ENCODE data around the gene SERPINA5.
"Not testable (repeated sequence)": the region's sequence is repeated elsewhere in the genome, so short reads cannot be mapped to it uniquely, and the experiment has no call there.

SERPINA5 gene

DNA sequence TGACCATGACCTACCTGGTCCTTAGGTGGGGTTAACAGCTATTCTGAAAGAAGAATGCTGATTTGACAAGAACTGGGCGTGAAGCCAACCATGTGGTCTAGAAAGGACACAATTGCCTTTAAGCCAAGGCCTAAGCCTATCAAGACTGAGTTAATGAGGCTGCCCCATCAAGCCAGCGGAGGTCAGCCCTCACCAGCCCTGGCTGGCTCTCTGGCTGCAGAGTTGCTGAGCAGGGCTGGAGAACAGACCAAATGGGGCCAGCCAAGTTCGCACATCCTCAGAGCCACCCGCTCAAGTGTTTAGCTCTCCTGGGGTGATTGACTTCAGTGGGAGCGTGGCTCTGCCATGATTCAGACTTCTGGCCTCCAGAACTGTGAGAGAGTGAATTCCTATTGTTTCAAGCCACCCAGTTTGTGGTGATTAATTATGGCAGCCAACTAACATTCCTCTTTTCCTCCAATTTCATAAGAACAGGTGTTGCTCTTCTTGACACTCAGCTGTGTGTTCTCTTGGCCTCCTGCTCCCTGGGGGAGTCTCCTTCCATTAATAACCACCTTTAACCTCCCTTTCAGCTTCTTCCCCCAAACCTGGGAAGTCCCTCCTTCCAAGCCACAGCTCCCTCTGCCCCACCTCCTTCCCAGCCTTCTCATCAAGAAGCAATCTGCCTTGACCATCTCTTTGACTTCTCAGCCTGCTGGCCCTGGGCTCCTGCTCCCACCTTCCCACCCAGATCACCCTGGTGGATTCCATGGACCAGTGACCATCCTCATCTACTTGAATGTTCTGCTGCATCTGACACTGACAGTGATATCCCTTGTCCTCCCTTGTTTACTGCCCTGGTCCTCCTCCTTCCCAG is 5.3 kb upstream of the SERPINA5 start:
- no peak for DNase-seq

DNA sequence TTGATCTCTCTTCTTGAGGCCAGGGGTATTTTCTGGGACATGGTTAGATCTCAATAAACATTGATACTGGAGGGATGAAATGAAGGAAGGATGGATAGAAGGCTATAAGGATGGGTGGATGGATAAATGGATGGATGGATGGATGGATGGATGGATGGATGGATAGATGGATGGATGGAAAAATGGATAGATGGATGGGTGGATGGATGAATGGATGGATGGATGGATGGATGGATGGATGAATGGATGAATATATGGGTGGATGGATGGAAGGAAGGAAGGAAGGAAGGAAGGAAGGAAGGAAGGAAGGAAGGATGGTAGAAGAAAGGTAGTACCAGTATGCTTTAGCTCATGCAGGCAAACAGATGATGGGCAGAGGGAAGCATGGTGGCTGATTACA is 3.8 kb upstream of the SERPINA5 start:
- not testable (repeated sequence) for DNase-seq

DNA sequence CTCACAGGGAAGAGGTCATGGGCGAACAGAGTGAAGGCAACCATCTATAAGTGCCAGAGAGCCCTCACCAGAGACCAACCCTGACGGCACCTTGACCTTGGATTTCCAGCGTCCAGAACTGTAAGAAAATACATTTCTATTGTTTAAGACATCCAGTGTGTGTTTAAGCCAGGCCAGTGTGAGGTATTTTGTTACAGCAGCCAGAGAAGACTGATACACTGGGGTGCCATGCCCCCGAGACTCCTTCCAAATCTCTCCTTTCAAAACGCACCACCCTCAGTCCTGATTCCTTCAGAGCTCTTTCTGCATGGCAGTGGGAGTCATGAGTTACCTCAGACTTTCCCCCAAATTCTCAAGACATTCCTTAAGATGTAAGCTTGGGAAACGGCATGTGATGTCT is 2.5 kb upstream of the SERPINA5 start:
- no peak for DNase-seq

DNA sequence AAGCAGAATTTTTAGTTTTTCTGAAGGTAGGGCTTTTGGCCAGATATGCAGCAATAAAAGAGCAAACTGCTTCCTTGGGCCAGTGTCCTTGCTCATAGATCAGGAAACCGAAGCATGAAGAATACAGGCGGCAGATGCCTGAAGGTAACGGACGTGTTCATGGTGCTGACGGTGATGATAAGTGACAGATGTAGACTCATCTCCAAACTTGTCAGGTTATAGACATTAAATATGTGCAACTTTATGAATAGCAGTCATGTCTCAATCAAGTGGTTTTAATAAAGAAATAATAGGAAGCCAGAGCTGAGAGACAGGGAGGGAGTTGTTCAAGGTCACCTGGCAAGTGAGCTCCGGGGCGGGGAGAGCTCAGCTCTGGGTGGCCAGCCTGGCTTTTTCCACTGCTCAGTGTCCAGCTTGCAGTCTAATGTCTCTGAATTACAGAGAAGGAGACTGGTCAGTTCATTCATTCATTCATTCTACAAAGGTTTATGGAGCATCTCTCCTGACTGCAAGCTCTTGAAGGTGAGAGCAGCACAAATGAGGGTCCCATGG is 1.0 kb downstream of the SERPINA5 start:
- no peak for DNase-seq

DNA sequence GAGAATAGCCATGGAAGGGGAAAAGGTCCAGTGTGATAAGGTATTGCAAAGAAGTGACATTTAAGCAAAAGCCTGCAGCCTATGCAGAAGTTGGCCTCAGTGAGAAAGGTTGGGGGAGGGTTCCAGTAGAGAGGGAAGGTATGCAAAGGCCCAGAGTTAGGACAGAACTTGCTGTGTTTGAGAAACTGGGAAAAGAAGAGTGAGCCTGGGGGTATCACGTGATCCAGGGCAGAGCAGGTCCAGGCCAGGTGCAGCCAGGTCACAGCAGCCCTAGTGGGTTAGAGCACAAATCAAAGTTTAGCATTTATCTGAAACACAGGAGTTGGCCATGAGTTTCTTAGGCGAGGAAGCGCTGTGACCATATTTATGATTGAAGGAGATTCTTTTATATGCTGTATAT is 1.6 kb downstream of the SERPINA5 start:
- DNase-seq, result no peak

DNA sequence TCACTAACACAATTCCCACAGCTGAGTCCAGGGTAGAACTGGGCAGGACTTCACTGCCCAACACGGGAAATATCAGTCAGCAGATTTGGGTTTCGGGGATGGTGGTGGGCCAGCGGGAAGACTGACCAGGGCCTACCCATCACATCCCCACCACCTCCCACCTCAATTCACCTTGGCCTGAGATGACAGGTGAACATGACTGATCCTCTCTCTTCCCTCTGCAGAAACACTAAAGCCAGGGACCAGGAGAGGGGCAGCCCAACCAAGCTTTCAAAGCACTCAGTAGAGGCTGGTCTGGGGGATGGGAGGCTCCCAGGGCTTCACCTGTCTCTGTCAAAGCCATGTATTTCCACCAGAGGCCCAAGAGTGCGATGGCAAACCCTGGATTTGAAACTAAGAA is 2.3 kb downstream of the SERPINA5 start:
- no peak for DNase-seq

DNA sequence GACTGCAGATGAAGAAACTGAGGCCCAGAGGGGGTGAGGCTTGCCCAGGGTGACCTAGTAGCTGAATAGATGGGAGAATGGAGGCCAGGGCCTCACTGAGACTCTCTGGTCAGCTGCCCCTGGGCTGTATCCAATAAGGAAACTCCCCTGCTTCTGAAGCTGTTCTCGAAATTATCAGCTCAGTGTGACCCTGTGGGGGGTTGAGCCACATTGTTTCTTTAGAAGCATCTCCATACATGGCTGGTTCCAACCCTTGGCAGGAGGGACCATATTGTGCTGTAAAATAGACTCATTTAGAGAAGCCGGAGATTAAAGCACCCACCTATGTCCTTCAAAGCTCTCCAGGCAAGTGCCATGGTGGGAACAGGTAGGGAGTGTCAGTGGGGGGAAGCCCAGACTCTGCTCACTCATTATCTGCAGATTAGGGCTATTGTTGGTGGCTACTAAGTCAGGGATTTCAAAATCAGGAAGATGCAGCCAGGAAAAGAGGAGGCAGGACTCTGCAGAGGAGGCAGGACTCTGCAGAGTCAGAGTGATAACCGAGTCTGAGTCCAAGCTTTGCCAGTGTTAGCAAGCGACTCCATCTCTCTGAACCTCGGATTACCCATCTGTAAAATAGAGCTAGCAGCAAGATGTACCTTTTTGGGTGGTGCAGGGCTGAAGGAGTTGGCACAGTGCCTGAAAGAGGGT is 3.5 kb downstream of the SERPINA5 start:
- no peak for DNase-seq

DNA sequence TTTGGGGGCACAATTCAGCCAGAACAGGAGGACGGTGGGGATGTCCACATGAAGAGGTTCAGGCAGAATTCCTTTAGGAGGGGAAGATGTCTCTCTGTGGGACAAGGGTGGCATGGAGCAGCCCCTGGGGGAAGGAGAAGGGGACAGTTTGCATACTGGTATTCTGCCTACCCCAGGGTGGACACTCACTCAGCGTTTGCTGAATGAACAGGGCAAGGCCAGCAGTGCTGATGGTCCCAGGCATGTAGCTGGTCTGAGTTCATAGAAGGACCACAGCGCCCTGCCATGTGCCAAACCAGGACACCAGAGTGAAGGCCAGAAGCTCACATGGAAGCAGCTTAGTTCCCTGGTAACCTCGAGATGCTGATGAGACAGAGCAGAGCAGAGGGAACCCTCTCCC is 5.4 kb downstream of the SERPINA5 start:
- no peak for DNase-seq

DNA sequence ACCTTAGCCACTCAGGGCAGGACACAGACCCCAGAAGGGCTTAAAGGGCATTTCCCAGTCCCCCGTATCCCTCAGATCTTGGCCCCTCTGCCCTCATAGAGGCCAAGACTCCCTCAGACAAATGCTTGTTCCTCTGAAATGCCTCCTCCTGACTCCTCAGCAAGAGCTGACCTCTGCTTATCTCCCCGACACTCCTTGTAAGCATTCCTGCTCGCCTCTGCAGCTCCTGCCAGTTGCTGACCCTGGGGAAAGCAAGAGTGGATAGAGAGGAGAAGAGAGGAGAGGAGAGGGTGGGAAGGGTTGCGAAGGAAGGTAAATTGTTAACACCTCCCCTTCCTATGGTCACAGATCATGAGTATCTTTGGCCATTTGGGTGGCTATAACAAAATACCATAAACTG is 7.1 kb downstream of the SERPINA5 start:
- DNase-seq, result no peak

DNA sequence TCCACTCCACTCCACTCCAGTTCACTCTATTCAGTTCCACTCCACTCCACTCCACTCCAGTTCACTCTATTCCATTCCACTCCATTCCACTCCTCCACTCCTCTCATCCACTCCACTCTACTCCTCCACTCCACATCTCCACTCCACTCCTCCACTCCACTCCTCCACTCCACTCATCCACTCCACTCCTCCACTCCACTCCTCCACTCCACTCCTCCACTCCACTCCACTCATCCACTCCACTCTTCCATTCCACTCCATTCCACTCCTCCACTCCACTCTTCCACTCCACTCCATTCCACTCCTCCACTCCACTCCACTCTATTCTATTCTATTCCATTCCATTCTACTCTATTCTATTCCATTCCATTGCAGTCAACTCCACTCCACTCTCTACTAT is 9.8 kb downstream of the SERPINA5 start:
- DNase-seq, result no peak

DNA sequence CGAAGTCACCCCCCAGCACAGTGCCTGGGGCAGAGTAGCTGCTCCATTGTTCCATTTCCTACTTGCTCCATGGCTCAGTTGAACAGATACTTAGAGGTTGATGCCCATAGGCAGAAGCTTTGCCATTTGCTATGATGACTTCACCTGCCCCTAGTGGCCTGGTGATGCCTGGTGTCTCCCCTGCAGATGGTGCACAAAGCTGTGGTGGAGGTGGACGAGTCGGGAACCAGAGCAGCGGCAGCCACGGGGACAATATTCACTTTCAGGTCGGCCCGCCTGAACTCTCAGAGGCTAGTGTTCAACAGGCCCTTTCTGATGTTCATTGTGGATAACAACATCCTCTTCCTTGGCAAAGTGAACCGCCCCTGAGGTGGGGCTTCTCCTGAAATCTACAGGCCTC is 10.6 kb downstream of the SERPINA5 start:
- DNase-seq, result no peak

DNA sequence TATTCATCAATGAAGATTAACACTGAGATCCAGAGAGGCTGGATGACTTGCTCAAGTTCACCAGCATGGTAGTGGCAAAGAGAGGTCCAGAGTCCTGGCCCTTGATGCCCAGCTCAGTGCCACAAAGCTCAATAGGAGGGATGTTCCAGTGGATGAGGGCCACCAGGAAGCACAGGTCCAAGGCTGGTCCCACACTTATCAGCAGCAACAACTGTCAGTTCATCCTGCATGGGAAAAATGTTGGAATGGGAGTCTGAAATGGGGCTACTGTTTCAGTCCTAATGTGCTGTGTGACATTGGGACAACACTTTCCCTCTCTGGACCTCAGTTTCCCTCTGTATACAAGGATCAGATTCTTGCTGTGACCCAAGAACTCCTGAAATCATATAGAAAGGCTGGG is 11.2 kb downstream of the SERPINA5 start:
- no peak for DNase-seq

DNA sequence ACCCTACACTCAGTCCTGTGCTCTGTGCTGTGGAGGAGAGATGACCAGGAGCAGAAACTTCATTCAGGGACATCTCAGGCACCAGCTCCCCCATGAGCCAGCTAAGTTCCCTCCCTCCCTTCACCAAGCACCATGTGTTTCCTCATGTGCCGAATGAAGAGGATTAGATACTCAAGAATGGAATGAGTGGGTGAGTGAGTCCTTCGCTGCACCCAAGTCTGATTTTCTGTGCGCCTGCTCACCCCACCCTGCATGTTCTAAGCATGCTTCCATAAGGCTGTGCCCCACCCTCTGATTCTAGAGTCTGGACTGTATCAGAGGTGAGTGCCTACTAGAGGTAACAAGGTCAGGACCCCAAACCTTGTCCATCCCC is 12.1 kb downstream of the SERPINA5 start:
- DNase-seq, result no peak

DNA sequence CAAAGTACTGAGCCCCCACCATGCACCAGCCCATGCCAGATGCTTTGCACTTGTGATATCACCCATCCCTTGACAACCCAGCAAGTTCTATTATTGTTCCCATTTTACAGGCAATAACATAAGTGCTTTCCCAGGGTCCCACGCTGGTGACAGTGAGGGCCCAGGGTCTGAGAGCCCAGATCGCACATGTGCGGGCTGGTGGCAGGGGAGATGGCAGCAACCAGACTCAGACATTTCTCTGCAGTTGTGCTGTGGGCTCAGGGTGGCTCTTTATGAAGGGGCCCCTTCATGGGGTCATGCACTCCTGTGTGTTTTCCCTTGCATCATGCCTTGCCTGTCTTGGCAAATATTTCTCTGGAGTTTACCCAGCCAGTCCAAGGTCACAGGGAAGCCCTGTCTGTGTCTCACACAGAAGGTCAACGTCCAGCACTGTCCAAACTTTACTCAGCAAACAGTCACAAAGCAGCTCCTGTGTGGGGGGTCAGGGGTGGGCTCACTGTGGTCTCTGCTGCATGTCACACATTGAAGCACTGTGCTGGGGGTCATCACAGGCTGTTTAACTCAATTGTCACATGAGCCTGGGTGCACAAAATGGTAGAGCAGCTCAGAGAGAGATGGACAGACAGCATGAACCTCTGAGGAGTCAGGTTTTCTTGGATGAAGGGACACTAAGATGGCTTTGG is 12.7 kb downstream of the SERPINA5 start:
- DNase-seq, result no peak

DNA sequence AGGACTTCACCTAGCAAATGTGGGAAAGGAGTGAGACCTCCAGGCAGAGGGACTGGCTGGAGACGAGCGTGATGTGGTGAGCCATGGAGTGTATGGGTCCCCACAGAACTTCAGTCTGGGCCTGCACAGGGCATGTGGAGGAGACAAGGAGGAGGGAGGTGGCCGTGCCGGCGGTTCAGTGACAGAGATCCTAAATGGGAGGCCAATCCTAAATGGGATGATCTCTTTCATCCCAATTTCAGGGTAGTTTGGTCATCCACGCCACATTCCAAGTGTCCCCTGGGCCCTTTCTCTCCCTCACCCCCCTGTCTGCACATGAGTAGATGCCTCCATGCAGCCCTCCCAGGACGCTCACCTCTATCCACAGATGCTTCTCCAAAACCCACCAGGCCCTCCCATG is 13.2 kb downstream of the SERPINA5 start:
- no peak for DNase-seq

DNA sequence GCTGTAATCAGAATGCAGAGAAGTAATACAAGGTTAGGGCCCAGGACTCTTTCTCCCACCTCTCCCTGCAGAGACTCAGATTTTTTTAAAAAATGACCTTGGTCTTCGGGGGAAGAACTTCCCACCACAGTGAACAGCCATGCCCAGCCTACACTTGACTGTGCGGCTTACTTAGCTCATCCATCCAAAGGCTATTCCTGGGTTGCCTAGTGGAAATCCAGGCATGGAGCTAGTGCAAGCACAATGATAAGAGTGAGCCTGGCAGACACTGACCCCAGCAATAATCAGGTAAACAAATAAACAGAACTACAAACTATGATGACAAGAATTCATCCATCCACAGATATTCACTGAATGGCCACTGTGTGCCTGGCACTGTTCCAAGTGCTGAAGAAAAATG is 14.7 kb downstream of the SERPINA5 start:
- no peak for DNase-seq

DNA sequence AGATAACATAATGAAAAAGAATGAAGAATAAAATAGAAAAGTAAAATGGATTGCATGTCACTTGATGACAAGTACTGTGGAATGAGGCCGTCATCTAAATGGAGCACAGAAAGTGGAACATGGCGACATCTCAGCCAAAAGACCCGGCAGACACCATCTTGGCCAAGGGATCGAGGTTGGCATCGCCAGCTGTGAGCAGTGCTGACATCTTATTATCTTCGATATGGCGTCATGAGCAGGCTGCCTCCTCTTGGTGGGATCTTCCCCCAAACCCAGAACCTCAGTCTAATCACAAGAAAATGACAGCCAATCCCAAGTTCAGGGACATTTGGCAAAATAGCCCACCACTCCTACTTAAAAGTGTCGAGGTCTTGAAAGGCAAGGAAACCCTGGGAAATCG is 15.1 kb downstream of the SERPINA5 start:
- no peak for DNase-seq

DNA sequence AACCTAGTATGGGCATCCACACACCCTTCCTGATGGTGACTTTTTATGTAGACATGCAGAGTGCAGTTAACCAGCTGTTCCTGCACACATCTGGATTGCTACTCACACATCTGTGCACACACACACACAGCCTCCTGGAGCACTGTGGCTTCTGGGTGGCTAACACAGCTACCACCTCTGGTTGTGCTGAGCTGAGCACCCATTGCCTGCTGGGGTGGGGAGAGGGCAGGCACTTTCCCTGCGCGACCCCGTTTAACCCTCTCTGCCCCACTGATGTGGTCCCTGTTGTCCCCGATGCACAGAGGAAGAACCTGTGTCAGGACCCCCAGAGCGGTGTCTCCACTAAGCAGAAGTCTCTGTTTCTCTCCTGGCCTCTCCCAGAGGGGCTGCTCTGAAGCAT is 16.6 kb downstream of the SERPINA5 start:
- DNase-seq, result no peak

DNA sequence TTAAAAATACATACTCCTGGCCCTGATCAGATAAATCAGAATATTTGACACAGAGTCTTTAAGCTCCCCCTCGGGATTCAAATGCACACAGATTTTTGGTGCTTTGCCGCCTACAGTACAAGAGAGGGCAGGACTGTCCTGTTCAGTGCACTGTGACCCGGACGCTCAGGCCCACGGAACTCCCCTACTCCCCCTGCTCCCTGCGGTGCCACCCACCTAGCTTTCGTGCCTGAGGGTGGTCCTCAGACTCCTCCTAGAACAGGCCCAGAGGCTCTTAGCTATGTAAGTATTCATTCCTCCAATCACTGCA is 17.2 kb downstream of the SERPINA5 start:
- no peak for DNase-seq

DNA sequence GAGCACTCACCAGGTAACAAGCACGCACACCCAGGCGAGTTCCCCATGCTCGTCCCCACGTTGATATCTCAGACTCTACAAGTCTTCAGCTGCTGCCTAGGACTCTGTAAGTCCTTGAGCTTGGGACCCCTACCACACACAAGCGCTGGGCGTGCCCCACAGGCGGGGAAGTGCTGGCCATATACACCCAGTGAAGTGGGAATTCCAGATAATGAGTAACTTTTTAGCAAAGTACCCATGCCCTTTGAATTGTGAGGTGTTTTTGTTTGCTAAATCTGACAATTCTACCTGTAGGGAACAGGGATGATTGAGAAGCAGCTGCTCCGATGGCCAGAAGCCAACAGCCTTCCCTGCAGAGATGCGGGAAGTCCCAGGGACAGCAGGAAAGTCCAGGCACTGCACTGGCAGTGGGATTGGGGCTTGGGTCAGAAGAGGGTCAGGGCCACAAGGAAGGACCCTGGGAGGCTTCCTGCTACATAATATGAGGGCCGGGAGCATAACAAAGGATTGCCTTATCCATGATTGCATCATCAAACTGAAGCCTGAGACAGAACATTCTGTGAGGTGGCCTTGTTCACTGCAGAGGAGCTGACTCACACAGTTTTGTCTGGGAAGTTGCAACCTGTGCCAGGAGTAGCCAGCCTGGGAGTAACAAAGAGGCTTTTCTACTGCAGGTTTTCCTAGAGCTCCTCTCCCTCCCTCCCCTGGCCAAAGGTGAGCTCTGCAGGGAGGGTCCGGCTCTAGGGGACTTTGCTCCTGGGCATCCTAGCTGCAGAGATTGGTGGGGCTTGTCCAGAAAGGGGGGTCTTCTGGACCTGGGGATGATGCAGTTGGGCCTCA is 17.8 kb downstream of the SERPINA5 start:
- peak; percentile 90 for DNase-seq

DNA sequence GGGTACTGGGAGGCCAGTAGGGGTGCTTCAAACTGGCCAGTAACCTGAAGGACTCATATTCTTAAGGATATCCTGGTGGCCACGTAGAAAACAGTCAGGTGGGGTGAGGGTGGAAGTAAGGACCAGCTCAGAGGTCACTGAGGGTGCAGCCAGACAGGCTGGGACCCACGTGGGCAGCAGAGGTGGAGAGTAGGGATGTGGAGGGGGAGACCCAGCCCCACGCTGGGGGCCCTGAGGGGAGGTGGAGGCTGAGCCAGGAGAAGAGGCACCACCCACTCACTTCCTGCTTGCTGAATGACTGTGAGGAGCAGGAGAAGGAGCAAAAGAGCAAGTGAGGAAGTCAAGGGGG is 18.4 kb downstream of the SERPINA5 start:
- no peak for DNase-seq

DNA sequence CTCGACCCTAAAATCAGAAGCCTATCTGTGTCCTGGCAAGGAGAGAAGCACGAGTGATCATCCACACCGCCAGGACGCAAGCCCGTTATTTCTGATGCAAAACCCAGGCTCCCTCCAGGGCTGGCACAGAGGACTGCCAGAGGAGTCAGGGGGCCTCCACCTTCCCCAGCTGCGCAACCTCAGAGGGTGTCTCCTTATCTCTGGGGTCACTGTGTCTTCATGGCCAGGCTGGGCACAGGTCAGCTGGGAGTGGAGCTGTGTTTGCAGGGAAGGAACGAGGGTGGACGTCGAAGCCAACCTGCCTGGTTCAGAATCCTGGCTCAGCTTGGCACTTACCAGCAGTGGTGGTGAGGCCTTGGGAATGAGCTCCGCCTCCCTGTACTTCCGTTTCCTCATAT is 18.9 kb downstream of the SERPINA5 start:
- DNase-seq, result no peak

DNA sequence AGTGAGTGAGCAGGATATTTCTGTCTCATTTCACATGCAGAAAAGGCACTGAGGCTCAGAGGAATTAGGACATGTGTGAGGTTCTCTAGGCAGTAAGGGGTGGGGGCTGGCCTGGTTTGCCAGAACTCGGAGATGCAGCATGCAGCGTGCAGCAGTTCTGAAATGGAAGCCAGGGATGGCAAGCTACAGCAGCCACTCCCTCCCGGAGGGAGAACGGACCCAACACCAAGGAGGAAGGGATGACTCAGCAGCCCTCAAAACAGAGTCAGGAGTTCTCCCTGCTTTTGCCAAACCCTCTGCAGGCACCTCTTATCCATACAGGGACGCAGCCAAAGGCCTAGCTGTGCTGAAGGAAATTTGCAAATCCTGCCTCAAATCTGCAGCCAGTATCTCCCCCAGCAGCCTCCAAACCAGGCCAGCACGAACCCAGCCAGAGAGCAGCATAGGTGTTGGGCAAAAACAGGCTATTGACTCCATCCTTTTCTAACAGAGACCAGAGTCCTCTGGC is 20.7 kb downstream of the SERPINA5 start:
- DNase-seq, result peak; percentile 80
